HG02870 (cell line): ENCODE data around the gene CNN2.

Experiments
- ATAC-seq: cut with Tn5 transposase; IDR thresholded peaks from one replicate; pipeline ENCODE4 v1.9.1; 2021; ENCODE audit warnings: mild to moderate bottlenecking, moderate library complexity; ENCODE audit not compliant: unreplicated experiment

The CNN2 gene

GRCh38 chr19:1026783-1027649 lies 608 bp downstream of the CNN2 start:
- no peak for ATAC-seq

GRCh38 chr19:1027650-1028061 lies 1.2 kb downstream of the CNN2 start:
- no peak for ATAC-seq

GRCh38 chr19:1028062-1028926 lies 1.9 kb downstream of the CNN2 start:
- ATAC-seq, result no peak

DNA sequence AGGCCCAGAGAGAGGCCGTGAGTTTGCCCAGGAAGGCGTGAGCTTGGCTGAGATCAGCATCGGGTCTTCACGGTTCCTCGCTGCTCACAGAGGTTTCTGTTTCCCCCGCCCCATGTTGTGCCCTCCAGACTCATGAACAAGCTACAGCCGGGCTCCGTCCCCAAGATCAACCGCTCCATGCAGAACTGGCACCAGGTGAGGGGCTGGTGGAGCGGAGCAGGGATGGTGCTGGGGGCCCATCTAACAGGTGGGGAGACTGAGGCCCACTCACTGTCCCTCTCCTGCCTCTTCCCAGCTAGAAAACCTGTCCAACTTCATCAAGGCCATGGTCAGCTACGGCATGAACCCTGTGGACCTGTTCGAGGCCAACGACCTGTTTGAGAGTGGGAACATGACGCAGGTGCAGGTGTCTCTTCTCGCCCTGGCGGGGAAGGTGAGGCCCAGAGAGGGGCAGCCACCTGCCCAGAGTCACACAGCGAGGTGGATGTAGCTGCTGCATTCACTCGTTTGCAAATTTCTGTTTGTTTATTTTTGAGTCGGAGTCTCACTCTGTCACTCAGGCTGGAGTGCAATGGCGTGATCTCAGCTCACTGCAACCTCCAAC lies 6.0 kb downstream of the CNN2 start:
- no peak for ATAC-seq

GRCh38 chr19:1035998-1036621 lies 9.7 kb downstream of the CNN2 start:
- no peak for ATAC-seq

DNA sequence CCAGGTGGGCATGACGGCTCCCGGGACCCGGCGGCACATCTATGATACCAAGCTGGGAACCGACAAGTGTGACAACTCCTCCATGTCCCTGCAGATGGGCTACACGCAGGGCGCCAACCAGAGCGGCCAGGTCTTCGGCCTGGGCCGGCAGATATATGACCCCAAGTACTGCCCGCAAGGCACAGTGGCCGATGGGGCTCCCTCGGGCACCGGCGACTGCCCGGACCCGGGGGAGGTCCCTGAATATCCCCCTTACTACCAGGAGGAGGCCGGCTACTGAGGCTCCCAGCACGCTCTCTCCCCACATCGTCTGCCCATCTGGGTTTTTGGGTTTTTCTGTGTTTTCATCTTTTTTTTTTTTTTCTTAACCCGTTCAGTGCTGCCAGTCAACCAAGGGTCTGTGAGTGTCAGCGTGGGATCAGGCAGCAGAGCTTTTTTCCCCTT lies 11.2 kb downstream of the CNN2 start:
- ATAC-seq, result no peak

DNA sequence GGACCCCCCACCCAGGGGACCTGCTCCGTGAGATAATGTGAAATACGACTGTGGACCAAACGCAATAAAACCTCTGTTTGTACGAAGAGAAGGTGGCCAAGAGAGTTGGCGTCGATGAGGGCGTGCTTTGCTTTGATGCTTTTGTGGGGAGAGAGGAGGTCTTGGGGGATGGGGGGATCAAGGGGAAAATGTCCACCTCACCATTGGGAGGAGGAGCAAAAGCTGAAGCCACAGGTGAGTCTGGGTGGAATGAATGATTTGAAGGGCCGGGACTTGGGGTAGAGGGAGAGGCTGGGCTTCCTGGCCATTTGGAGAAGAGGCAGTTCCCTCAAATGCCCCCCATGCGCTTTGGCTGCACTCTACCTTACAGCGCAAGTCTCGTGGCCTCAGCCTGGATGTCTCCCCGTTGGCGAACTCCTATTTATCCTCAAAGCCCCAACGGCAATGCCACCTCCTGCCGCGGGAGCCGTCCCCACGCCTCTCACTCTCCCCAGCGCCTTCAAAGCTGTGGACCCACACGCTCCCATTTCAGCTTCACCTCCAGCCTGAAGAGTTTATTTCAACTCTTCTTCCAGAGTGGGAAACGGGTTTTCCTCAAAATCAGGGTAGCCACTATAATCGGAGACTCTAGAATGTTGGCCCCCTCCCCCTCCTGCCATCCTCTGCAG lies 12.7 kb downstream of the CNN2 start:
- no peak for ATAC-seq

DNA sequence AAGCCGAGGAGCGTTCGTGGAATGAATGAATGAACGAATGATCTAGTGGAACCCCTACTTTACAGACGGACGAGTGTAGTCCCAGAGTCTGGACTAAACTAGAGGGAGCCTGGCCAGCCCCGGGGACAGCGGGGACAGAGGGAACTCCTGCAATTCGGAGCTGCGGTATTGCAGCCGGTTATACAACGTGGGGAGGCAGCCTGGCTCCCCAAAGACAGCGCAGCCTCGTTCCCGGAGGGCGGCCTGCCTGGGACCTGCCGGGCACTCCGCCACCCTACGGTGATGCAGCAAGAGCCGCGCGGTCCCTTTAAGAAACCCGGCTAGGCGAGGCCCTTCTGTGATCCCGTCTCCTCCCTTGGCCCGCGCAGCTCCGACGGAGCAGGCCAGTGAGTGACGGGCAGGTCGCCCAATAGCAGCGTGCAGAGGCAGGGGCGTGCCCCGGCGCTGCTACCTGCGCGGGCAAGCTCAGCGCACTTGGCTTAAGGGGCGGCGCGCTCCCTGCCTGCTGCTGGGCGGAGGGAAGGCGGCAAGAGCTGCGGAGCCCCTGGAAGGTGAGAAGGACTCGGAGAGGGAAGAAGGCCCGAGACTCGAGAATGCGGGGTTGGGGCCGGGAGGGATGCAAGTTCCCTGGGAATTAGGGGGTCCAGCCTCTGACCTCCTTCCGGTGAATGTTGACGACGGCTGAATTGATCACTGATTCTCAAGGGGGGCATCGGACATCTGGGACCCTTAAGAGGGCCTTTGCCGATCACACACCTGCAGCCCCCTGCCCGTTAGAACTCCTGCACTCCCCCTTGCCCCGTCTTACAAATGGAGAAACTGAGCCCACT lies 13.5 kb downstream of the CNN2 start, which contains the start of gene ABCA7:
ABCA7 (plus strand) TSS at position 462 of the 830 bp plus-strand sequence. CDS start 1,255 bp downstream, outside the sequence.
- ATAC-seq, result peak; percentile 70

DNA sequence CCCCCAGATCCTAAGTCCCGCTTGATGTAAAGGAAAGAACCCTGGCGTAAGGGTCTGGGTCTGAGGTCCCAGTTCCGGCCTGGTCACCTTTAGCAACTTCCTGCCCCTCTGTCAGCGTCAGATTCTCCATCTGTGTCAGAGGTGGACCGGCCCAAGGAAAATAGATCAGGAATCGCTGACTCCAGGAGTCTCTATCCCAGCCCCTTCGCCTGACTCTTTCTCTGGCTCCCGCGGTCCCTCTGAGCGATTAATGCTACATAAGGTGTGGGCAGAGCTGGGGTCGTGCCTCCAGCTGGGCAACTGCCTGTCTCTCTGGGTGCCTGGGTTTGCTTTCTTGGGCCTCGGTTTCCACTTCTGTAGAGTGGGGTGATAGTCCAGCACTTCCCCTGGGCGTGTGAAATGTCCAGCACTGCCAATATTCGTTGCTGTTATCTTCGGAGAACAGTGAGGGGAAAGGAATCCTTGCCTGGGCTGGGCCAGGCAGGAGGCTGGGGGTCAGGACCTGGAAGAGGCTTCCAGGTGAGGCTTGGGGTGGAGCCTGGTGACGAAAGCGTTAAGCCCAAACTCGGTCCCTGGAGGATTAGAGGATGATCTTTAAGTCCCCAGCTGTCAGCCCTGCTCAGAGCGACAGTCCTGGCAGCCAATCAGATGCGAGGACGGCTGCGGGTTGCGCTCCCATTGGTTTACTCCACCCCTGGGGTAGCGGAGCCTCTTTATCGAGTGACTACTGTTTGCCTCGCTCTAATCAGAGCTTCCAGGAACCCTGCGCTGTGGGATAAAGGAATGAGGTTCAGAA lies 14.3 kb downstream of the CNN2 start:
- ATAC-seq, result peak; percentile 39

- no peak for ATAC-seq
Observed at GRCh38 chr19:1041272-1041834, 14.9 kb downstream of the CNN2 start.

GRCh38 chr19:1041835-1042685 lies 15.7 kb downstream of the CNN2 start:
- no peak for ATAC-seq

DNA sequence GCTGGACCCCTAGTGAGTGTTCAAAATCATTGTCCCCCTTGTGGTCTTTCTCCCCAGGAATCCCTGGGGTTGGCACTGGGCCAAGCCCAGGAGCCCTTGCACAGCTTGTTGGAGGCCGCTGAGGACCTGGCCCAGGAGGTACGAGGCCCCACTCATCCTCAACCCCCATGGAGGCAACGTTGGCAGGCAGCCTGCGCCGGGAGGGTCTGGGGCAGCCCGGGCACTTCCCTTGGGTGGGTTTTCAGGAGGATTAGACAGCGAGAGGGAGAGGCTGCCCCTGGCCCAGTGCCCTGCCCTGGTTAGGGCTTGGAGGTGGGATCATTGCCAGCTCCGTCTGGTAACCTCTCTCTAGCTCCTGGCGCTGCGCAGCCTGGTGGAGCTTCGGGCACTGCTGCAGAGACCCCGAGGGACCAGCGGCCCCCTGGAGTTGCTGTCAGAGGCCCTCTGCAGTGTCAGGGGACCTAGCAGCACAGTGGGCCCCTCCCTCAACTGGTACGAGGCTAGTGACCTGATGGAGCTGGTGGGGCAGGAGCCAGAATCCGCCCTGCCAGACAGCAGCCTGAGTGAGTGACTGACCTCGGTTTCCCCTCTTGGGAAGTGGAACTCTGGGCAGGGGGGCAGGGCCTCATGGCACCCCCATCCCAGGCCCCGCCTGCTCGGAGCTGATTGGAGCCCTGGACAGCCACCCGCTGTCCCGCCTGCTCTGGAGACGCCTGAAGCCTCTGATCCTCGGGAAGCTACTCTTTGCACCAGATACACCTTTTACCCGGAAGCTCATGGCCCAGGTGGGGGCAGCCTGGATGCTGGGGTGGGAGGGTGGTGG lies 16.5 kb downstream of the CNN2 start:
- ATAC-seq, result no peak

- ATAC-seq, result no peak
Observed at GRCh38 chr19:1045247-1045603, 18.8 kb downstream of the CNN2 start.

DNA sequence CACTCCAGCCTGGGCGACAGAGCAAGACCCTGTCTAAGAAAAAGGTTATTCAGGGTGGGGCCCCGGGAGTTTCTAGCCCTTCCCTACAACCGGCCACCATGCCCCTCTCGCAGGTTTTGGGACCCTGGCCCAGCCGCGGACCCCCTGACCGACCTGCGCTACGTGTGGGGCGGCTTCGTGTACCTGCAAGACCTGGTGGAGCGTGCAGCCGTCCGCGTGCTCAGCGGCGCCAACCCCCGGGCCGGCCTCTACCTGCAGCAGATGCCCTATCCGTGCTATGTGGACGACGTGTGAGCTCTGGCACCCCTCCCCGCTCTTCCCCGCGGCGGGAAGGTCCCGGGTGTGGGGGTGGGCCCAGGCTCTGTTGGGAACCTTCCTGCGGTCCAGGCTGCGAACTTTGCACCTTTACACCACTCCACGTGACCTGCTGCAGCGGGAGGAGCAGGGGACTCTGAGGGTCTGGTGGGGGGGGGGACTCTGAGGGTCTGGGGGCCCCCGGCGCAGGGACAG lies 19.8 kb downstream of the CNN2 start:
- no peak for ATAC-seq

DNA sequence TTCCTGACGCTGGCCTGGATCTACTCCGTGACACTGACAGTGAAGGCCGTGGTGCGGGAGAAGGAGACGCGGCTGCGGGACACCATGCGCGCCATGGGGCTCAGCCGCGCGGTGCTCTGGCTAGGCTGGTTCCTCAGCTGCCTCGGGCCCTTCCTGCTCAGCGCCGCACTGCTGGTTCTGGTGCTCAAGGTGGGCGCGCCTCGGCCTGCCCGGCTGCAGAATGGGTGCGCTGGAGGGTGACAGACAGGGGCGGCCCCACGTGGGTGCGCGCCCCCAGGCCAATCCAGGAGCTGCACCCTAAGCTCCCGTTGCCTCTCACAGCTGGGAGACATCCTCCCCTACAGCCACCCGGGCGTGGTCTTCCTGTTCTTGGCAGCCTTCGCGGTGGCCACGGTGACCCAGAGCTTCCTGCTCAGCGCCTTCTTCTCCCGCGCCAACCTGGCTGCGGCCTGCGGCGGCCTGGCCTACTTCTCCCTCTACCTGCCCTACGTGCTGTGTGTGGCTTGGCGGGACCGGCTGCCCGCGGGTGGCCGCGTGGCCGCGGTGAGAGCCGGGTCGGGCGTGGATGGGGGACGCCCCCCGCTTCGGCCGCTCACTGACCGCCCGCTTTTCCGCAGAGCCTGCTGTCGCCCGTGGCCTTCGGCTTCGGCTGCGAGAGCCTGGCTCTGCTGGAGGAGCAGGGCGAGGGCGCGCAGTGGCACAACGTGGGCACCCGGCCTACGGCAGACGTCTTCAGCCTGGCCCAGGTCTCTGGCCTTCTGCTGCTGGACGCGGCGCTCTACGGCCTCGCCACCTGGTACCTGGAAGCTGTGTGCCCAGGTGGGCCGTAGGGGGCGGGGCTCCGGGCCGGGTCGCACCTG lies 20.7 kb downstream of the CNN2 start:
- no peak for ATAC-seq
